ENCODE data around the gene RNF166. TPM values are rescaled to one million over a fixed set of nuclear protein-coding genes. Genes with fewer than 3 reads are reported as not detected.

The RNF166 gene, protein sequence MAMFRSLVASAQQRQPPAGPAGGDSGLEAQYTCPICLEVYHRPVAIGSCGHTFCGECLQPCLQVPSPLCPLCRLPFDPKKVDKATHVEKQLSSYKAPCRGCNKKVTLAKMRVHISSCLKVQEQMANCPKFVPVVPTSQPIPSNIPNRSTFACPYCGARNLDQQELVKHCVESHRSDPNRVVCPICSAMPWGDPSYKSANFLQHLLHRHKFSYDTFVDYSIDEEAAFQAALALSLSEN
- total RNA-seq: 10 to 100 TPM; 80.7 to 82.4 TPM

- H3K9me3 Mint-ChIP-seq: no peaks in the 10 kb centered on the region
- POLR2A ChIA-PET: interaction anchor here (0.6 to 8.0 kb wide), 12 partner anchors 9 to 104 kb away, joined by 3 to 61 read pairs (median 4); partner anchors contain the start of gene SNAI3
- ATAC-seq (peak; percentile 62), DNase-seq (peak; percentile 93)
- intact Hi-C loops (cut with micrococcal nuclease): no loop called here
- peak within 1 kb of the TSS; percentile 92 for H3K27ac Mint-ChIP-seq
- peaks cover 18% of the 10 kb centered on the region for H3K36me3 Mint-ChIP-seq (ENCODE audit: low read depth)
- no peak for TF ChIP-seq CTCF (IDR thresholded peaks at IDR 0.05)
- H3K4me1 Mint-ChIP-seq (ENCODE audit: low read depth): peaks cover 34% of the 10 kb centered on the region
- peak within 1 kb of the TSS; percentile 94 for H3K4me3 Mint-ChIP-seq
- no peaks in the 10 kb centered on the region for H3K27me3 Mint-ChIP-seq
- CTCF ChIA-PET: interaction anchor here (1.5 to 4.2 kb wide), 4 partner anchors 21 to 37 kb away, joined by 4 to 16 read pairs (median 8); partner anchors contain the start of gene SNAI3
Measured at GRCh38 chr16:88706229-88706964, at the start of gene RNF166, which contains the start of gene CTU2. RNF166 (minus strand) TSS chr16:88706408; CDS start chr16:88706325, 83 bp downstream. CTU2 (plus strand) TSS chr16:88706503; CDS start chr16:88706531, 28 bp downstream.

GRCh38 chr16:88754912-88755744 lies 48.9 kb upstream of the RNF166 start:
- Mint-ChIP-seq H3K27me3 (no peaks in the 10 kb centered on the region), H3K36me3 (ENCODE audit: low read depth) (peaks cover 5% of the 10 kb centered on the region), H3K4me1 (ENCODE audit: low read depth) (peaks cover 14% of the 10 kb centered on the region), H3K9me3 (no peaks in the 10 kb centered on the region), H3K27ac (no peak overlapping the region), H3K4me3 (no peak overlapping the region)
- DNase-seq: peak; percentile 35
- POLR2A ChIA-PET: no interaction called here
- TF ChIP-seq CTCF (IDR thresholded peaks at IDR 0.05): peak; percentile 17
- ATAC-seq: peak; percentile 72
- CTCF ChIA-PET: interaction anchor here (1.1 to 2.2 kb wide), 7 partner anchors 9 to 44 kb away, joined by 3 to 10 read pairs (median 4); no protein-coding TSS in a partner anchor
- intact Hi-C loops (cut with micrococcal nuclease): no loop called here

- DNase-seq (no peak), ATAC-seq (no peak)
- CTCF ChIA-PET: interaction anchor here (0.8 to 2.2 kb wide), 5 partner anchors 8 to 18 kb away, joined by 3 to 10 read pairs (median 5); no protein-coding TSS in a partner anchor
- Mint-ChIP-seq H3K4me3 (no peak overlapping the region), H3K27ac (no peak overlapping the region), H3K4me1 (ENCODE audit: low read depth) (peaks cover 9% of the 10 kb centered on the region), H3K36me3 (ENCODE audit: low read depth) (peaks cover 3% of the 10 kb centered on the region), H3K27me3 (no peaks in the 10 kb centered on the region), H3K9me3 (no peaks in the 10 kb centered on the region)
- TF ChIP-seq CTCF (IDR thresholded peaks at IDR 0.05): no peak
- POLR2A ChIA-PET: interaction anchor here (0.9 to 1.2 kb wide), 2 partner anchors 27 to 58 kb away, joined by 3 to 4 read pairs; no protein-coding TSS in a partner anchor
- intact Hi-C loops (cut with micrococcal nuclease): no loop called here
Measured at GRCh38 chr16:88754109-88754911, 48.1 kb upstream of the RNF166 start.

- DNase-seq (no peak), ATAC-seq (no peak)
- peaks cover 3% of the 10 kb centered on the region for H3K4me1 Mint-ChIP-seq (ENCODE audit: low read depth)
- intact Hi-C loops (cut with micrococcal nuclease): no loop called here
- peaks cover 3% of the 10 kb centered on the region for H3K36me3 Mint-ChIP-seq (ENCODE audit: low read depth)
- peak overlapping the region; percentile 68 for H3K27ac Mint-ChIP-seq
- no peak overlapping the region for H3K4me3 Mint-ChIP-seq
- no peaks in the 10 kb centered on the region for H3K27me3 Mint-ChIP-seq
- no peaks in the 10 kb centered on the region for H3K9me3 Mint-ChIP-seq
- ChIA-PET CTCF (interaction anchor here (0.8 to 2.2 kb wide), 4 partner anchors 9 to 17 kb away, joined by 3 to 10 read pairs (median 6); no protein-coding TSS in a partner anchor), POLR2A (interaction anchor here (0.5 to 1.2 kb wide), 3 partner anchors 28 to 162 kb away, joined by 3 to 4 read pairs (median 3); no protein-coding TSS in a partner anchor)
- no peak for TF ChIP-seq CTCF (IDR thresholded peaks at IDR 0.05)
Measured at GRCh38 chr16:88753602-88754001, 47.4 kb upstream of the RNF166 start.
